Pericardium fibroblast (primary cell): ENCODE data around the gene SLC52A3. TPM values are rescaled to one million over a fixed set of nuclear protein-coding genes. Genes with fewer than 3 reads are reported as not detected.

Experiments
- total RNA-seq: library from RNA; depleted of rRNA; stranded (reverse); fragments of >200 nt; gene quantifications from 2 replicates; pipeline ENCODE4 v1.2.3, GENCODE V29; 2015

The SLC52A3 gene
- total RNA-seq, result not detected in 2 replicates

GRCh38 chr20:768426-768978, at the start of gene SLC52A3:
Gene SLC52A3 (minus strand): TSS chr20:768500. CDS start chr20:765774, 2,726 bp downstream.

Other genes starting within 250 kb of the SLC52A3 start
- 52.3 and 75.8 TPM in 2 replicates for gene CSNK2A1, start 224.7 kb downstream of the SLC52A3 start, total RNA-seq
- under 0.01 TPM in 1 of 2 replicates, not detected in the other for gene TCF15, start 158.2 kb downstream of the SLC52A3 start, total RNA-seq
- gene SRXN1, start 115.3 kb downstream of the SLC52A3 start, total RNA-seq, result 37.5 and 41.7 TPM in 2 replicates
- gene SCRT2, start 92.7 kb downstream of the SLC52A3 start, total RNA-seq, result not detected in 2 replicates
- gene FAM110A, start 65.2 kb upstream of the SLC52A3 start, total RNA-seq, result 1.8 and 4.4 TPM in 2 replicates
- under 0.01 and 0.17 TPM in 2 replicates for gene ANGPT4, start 147.8 kb upstream of the SLC52A3 start, total RNA-seq
- not detected in 2 replicates for gene RSPO4, start 233.8 kb upstream of the SLC52A3 start, total RNA-seq